VCaP (cell line): Measurements from ENCODE around the gene ASF1B.

Experiments used
- H3K27ac ChIP-seq: fragments of 450-650 bp; 2 replicates; pipeline ENCODE4 v1.5.1; 2017
- CTCF ChIP-seq: fragments of 450-650 bp; conservative IDR thresholded peaks from 2 replicates; pipeline ENCODE4 v1.5.1; 2017; ENCODE audit warnings: mild to moderate bottlenecking, moderate library complexity

Gene ASF1B

GRCh38 chr19:14120497-14120780 lies 15.9 kb downstream of the ASF1B start:
- no peak for TF ChIP-seq CTCF
- peak overlapping the region; percentile 91 for H3K27ac ChIP-seq

GRCh38 chr19:14119644-14120496 lies 16.5 kb downstream of the ASF1B start:
- H3K27ac ChIP-seq, result peak overlapping the region; percentile 91
- no peak for TF ChIP-seq CTCF

GRCh38 chr19:14119146-14119545 lies 17.2 kb downstream of the ASF1B start:
- H3K27ac ChIP-seq, result peak overlapping the region; percentile 91
- no peak for TF ChIP-seq CTCF

GRCh38 chr19:14118165-14119051 lies 18.0 kb downstream of the ASF1B start:
- TF ChIP-seq CTCF, result no peak
- peak overlapping the region; percentile 91 for H3K27ac ChIP-seq

- no peak for TF ChIP-seq CTCF
- peak within 1 kb of the TSS; percentile 91 for H3K27ac ChIP-seq
Measured at GRCh38 chr19:14117668-14118164, 18.7 kb downstream of the ASF1B start, which contains the start of gene PRKACA. PRKACA (minus strand) TSS chr19:14117762; CDS start chr19:14117547, 215 bp downstream.

GRCh38 chr19:14116918-14117578 lies 19.3 kb downstream of the ASF1B start:
- TF ChIP-seq CTCF, result no peak
- peak overlapping the region; percentile 91 for H3K27ac ChIP-seq

- H3K27ac ChIP-seq, result peak overlapping the region; percentile 91; the same call in 1 of the 2 replicates
- TF ChIP-seq CTCF, result no peak
Measured at GRCh38 chr19:14116525-14116917, 19.9 kb downstream of the ASF1B start.
